H1 (cell line): ENCODE results near the gene SH2D4B. TPM values are rescaled to one million over a fixed set of nuclear protein-coding genes. Genes with fewer than 3 reads are reported as not detected.

Source experiments
- CTCF ChIA-PET: fragments of 300-600 bp; sonication (Branson Sonifier 250); formaldehyde crosslinking; loops from one replicate; lab custom pipeline; 2021; ENCODE audit not compliant: partially characterized antibody; lab: Charles Lee
- POLR2A ChIA-PET: fragments of 300-600 bp; sonication (Branson Sonifier 250); formaldehyde crosslinking; loops from one replicate; lab custom pipeline; 2021; ENCODE audit warnings: inconsistent platforms; ENCODE audit not compliant: partially characterized antibody; lab: Charles Lee
- DNase-seq, 2 experiments: peaks; one replicate each; pipeline versions ENCODE4 v3.0.0 to v3.0.0-alpha.2; 2010 to 2022; ENCODE audit warnings: low spot score in 2 of 2, low read depth in 1 of 2, mixed read lengths in 1 of 2
- FAIRE-seq: peaks from 2 replicates; lab custom pipeline; 2011; peaks lifted over from hg19 to GRCh38; lab: Jason Lieb, UNC
- H2AFZ ChIP-seq: 2 replicates; pipeline ENCODE4 v1.8.1; 2012; ENCODE audit warnings: low read length, inconsistent platforms
- H2AK5ac ChIP-seq: 2 replicates; pipeline ENCODE4 v1.6.1; 2013; ENCODE audit warnings: low read depth, low read length
- H2BK120ac ChIP-seq: replicated peaks from 2 replicates; pipeline ENCODE3; 2013; ENCODE audit warnings: low read depth, low read length, inconsistent platforms
- H2BK12ac ChIP-seq: 2 replicates; pipeline ENCODE4 v1.6.1; 2013; ENCODE audit warnings: low read depth, low read length
- H2BK15ac ChIP-seq: 2 replicates; pipeline ENCODE4 v1.6.1; 2013; ENCODE audit warnings: low read length
- H2BK20ac ChIP-seq: 2 replicates; pipeline ENCODE4 v1.6.1; 2013; ENCODE audit warnings: low read length
- H2BK5ac ChIP-seq: 2 replicates; pipeline ENCODE4 v1.6.1; 2013; ENCODE audit warnings: low read depth, low read length
- H3K14ac ChIP-seq: 2 replicates; pipeline ENCODE4 v1.6.1; 2013; ENCODE audit warnings: inconsistent platforms; ENCODE audit not compliant: insufficient read length
- H3K18ac ChIP-seq: 2 replicates; pipeline ENCODE4 v1.6.1; 2013; ENCODE audit warnings: low read length; ENCODE audit errors: extremely low read depth
- H3K23ac ChIP-seq: 2 replicates; pipeline ENCODE4 v1.6.1; 2013; ENCODE audit warnings: inconsistent platforms; ENCODE audit not compliant: insufficient read length
- H3K23me2 ChIP-seq: 2 replicates; pipeline ENCODE4 v1.6.1; 2013; ENCODE audit warnings: low read depth, low read length
- H3K27ac ChIP-seq: 2 replicates; pipeline ENCODE4 v1.6.1; 2011; ENCODE audit warnings: low read depth, low read length, inconsistent platforms
- H3K27me3 ChIP-seq, 4 experiments: replicated peaks in 1 of 4; 1 replicate in 1 of 4; 2 replicates in 3 of 4; pipeline versions ENCODE4 v1.6.1 to v1.8.1; 2011 to 2013; ENCODE audit warnings: low read length in 3 of 4, mild to moderate bottlenecking in 3 of 4, inconsistent platforms in 2 of 4, mixed read lengths in 2 of 4, moderate library complexity in 1 of 4; ENCODE audit not compliant: control insufficient read depth in 3 of 4, insufficient read depth in 3 of 4; ENCODE audit errors: extremely low read depth in 1 of 4
- H3K36me3 ChIP-seq, 4 experiments: 2 replicates each; pipeline versions ENCODE4 v1.6.1 to v1.8.1; 2011 to 2013; ENCODE audit warnings: mild to moderate bottlenecking in 4 of 4, low read length in 3 of 4, moderate library complexity in 2 of 4, control low read depth in 1 of 4, inconsistent platforms in 1 of 4; ENCODE audit not compliant: insufficient read depth in 4 of 4, control insufficient read depth in 2 of 4
- H3K4ac ChIP-seq: replicated peaks from 2 replicates; pipeline ENCODE3; 2013; ENCODE audit warnings: low read length, low read depth, mixed read lengths, inconsistent platforms; ENCODE audit not compliant: insufficient read length
- H3K4me1 ChIP-seq, 4 experiments: replicated peaks in 1 of 4; 1 replicate in 1 of 4; 2 replicates in 3 of 4; pipeline versions ENCODE4 v1.6.1 to v1.8.1; 2011 to 2013; ENCODE audit warnings: low read length in 3 of 4, inconsistent platforms in 2 of 4, mixed read lengths in 1 of 4; ENCODE audit not compliant: insufficient read depth in 4 of 4, control insufficient read depth in 3 of 4
- H3K4me2 ChIP-seq, 2 experiments: 2 replicates each; pipeline versions ENCODE4 v1.6.1 to v1.8.1; 2011 to 2013; ENCODE audit warnings: low read depth in 2 of 2, low read length in 2 of 2, control low read depth in 1 of 2, inconsistent platforms in 1 of 2, mild to moderate bottlenecking in 1 of 2; ENCODE audit not compliant: insufficient read depth in 1 of 2
- H3K4me3 ChIP-seq, 4 experiments: fragments of 200-600, 300-600 bp in 1 of 4; sonication (generic), shearing (Covaris generic), sonication (Bioruptor Twin) in 1 of 4; 2 replicates each; pipeline versions ENCODE4 v1.5.1 to v1.8.1; 2011 to 2016; ENCODE audit warnings: low read length in 4 of 4, low read depth in 3 of 4, control low read depth in 2 of 4, inconsistent platforms in 2 of 4, mild to moderate bottlenecking in 2 of 4, mixed read lengths in 1 of 4, moderate library complexity in 1 of 4; ENCODE audit not compliant: insufficient read depth in 2 of 4; ENCODE audit errors: extremely low read depth in 1 of 4
- H3K56ac ChIP-seq: replicated peaks from 2 replicates; pipeline ENCODE3; 2013; ENCODE audit warnings: low read depth, mild to moderate bottlenecking, mixed read lengths, low read length, inconsistent platforms; ENCODE audit not compliant: insufficient read length
- H3K79me1 ChIP-seq: 2 replicates; pipeline ENCODE4 v1.6.1; 2013; ENCODE audit warnings: low read depth, low read length, control low read depth
- H3K79me2 ChIP-seq, 2 experiments: 2 replicates each; pipeline versions ENCODE4 v1.6.1 to v1.8.1; 2012 to 2013; ENCODE audit warnings: low read length in 2 of 2, mild to moderate bottlenecking in 2 of 2, inconsistent platforms in 1 of 2; ENCODE audit not compliant: insufficient read depth in 2 of 2, control insufficient read depth in 1 of 2
- H3K9ac ChIP-seq, 4 experiments: replicated peaks in 1 of 4; 1 replicate in 1 of 4; 2 replicates in 3 of 4; pipeline versions ENCODE4 v1.6.1 to v1.8.1; 2011 to 2013; ENCODE audit warnings: low read depth in 3 of 4, low read length in 3 of 4, control low read depth in 2 of 4, mild to moderate bottlenecking in 2 of 4, moderate library complexity in 2 of 4, inconsistent platforms in 1 of 4; ENCODE audit errors: extremely low read depth in 1 of 4
- H3K9me3 ChIP-seq, 2 experiments: 2 replicates each; pipeline versions ENCODE4 v1.6.1 to v1.8.1; 2012 to 2013; ENCODE audit warnings: mild to moderate bottlenecking in 2 of 2, moderate library complexity in 2 of 2, control low read depth in 1 of 2, inconsistent platforms in 1 of 2, low read depth in 1 of 2, low read length in 1 of 2, mixed read lengths in 1 of 2; ENCODE audit not compliant: insufficient read depth in 2 of 2
- H4K20me1 ChIP-seq, 2 experiments: replicated peaks in 1 of 2; 2 replicates each; pipeline versions ENCODE3 to v1.8.1; 2011 to 2013; ENCODE audit warnings: inconsistent platforms in 2 of 2, low read length in 2 of 2, mild to moderate bottlenecking in 1 of 2; ENCODE audit not compliant: insufficient read depth in 2 of 2, control insufficient read depth in 1 of 2
- H4K5ac ChIP-seq: 2 replicates; pipeline ENCODE4 v1.6.1; 2013; ENCODE audit warnings: low read length, low read depth, mixed read lengths, inconsistent platforms; ENCODE audit not compliant: insufficient read length
- H4K8ac ChIP-seq: 2 replicates; pipeline ENCODE4 v1.8.0; 2013; ENCODE audit warnings: mild to moderate bottlenecking, moderate library complexity, low read length, inconsistent platforms; ENCODE audit not compliant: insufficient read depth; ENCODE audit errors: extremely low read depth
- H4K91ac ChIP-seq: replicated peaks from 2 replicates; pipeline ENCODE3; 2013; ENCODE audit warnings: low read length, mixed read lengths, inconsistent platforms; ENCODE audit not compliant: insufficient read length
- ASH2L ChIP-seq: fragments of 200-600, 300-600 bp; sonication (generic); IDR thresholded peaks from one replicate; pipeline ENCODE4 v1.7.1; 2017; ENCODE audit warnings: low read length
- CHD1 ChIP-seq: IDR thresholded peaks from 2 replicates; pipeline ENCODE4 v1.6.1; 2012; ENCODE audit warnings: low read depth, low read length, improper control_type of control experiment
- EGR1 ChIP-seq: IDR thresholded peaks from 2 replicates; pipeline ENCODE4 v1.6.1; 2011; ENCODE audit warnings: low read depth, low read length, borderline replicate concordance
- GABPA ChIP-seq: IDR thresholded peaks from 2 replicates; pipeline ENCODE4 v1.6.1; 2011; ENCODE audit warnings: mild to moderate bottlenecking, low read length, moderate library complexity, borderline replicate concordance; ENCODE audit not compliant: insufficient read depth
- GTF2F1 ChIP-seq: IDR thresholded peaks from 2 replicates; pipeline ENCODE4 v1.6.1; 2012; ENCODE audit warnings: low read depth, low read length, improper control_type of control experiment, borderline replicate concordance
- HDAC6 ChIP-seq: IDR thresholded peaks from one replicate; pipeline ENCODE4 v1.7.1; 2012; ENCODE audit warnings: low read depth, mild to moderate bottlenecking, inconsistent platforms, low read length, moderate library complexity
- KDM1A ChIP-seq: fragments of 200-600, 300-600 bp; sonication (generic); IDR thresholded peaks from 2 replicates; pipeline ENCODE4 v1.7.1; 2016; ENCODE audit warnings: mild to moderate bottlenecking, low read length, borderline replicate concordance
- RAD21 ChIP-seq, 2 experiments: IDR thresholded peaks in 1 of 2; conservative IDR thresholded peaks in 1 of 2; 2 replicates each; pipeline ENCODE4 v1.6.1; 2011; ENCODE audit warnings: low read depth in 2 of 2, low read length in 2 of 2, improper control_type of control experiment in 1 of 2, inconsistent platforms in 1 of 2, mild to moderate bottlenecking in 1 of 2, moderate library complexity in 1 of 2
- RXRA ChIP-seq: IDR thresholded peaks from 2 replicates; pipeline ENCODE4 v1.6.1; 2011; ENCODE audit warnings: low read depth, mild to moderate bottlenecking, low read length, moderate library complexity; ENCODE audit not compliant: insufficient read depth
- SIX5 ChIP-seq: IDR thresholded peaks from 2 replicates; pipeline ENCODE4 v1.6.1; 2011; ENCODE audit warnings: mild to moderate bottlenecking, low read depth, low read length
- SP1 ChIP-seq: IDR thresholded peaks from 2 replicates; pipeline ENCODE4 v1.6.1; 2011; ENCODE audit warnings: low read depth, low read length
- SUZ12 ChIP-seq: fragments of 200-600 bp; sonication (generic); IDR thresholded peaks from 2 replicates; pipeline ENCODE4 v1.6.1; 2012; ENCODE audit warnings: mild to moderate bottlenecking, inconsistent platforms, low read length, moderate library complexity, mixed read lengths
- TAF7 ChIP-seq: optimal IDR thresholded peaks from 2 replicates; pipeline ENCODE3; 2011; ENCODE audit warnings: low read depth, mild to moderate bottlenecking, inconsistent platforms, low read length, moderate library complexity, borderline replicate concordance
- TEAD4 ChIP-seq: IDR thresholded peaks from 2 replicates; pipeline ENCODE4 v1.6.1; 2012; ENCODE audit warnings: low read depth, low read length, inconsistent platforms, mixed read lengths
- WGBS, 2 experiments: shearing (Covaris generic) in 1 of 2; methylation state at CpG; one replicate each; pipeline versions ENCODE4 v1.1.6 to v1.1.7; 2013 to 2015; ENCODE audit warnings: low lambda C conversion rate in 2 of 2, mixed read lengths in 2 of 2, inconsistent platforms in 1 of 2, low coverage in 1 of 2, missing lambda C conversion rate in 1 of 2; ENCODE audit not compliant: insufficient replicate concordance in 2 of 2, insufficient coverage in 1 of 2, insufficient read length in 1 of 2; ENCODE audit errors: extremely low coverage in 1 of 2, missing lambda C conversion rate in 1 of 2; 5-methylcytosine and 5-hydroxymethylcytosine counted together
- polyA plus RNA-seq, 7 experiments: library from polyadenylated mRNA; depleted of rRNA in 3 of 7; stranded (reverse) in 5 of 7; unstranded in 2 of 7; fragments of >200 nt in 5 of 7; fragments of 200-250 nt in 2 of 7; gene quantifications; 1 replicate in 5 of 7; 2 replicates in 1 of 7; 4 replicates in 1 of 7; pipeline versions ENCODE4 v1.2.1 to v1.2.3, GENCODE V29; 2011 to 2013; ENCODE audit warnings: missing spikeins in 2 of 7, mixed read lengths in 2 of 7
- total RNA-seq: library from RNA; stranded (reverse); fragmentation: NEBNext Ultra II Directional; extraction: Animal tissue kit (Norgen Biotek cat#: 25700); gene quantifications from 2 replicates; pipeline ENCODE4 v1.2.1, GENCODE V29; 2021

The SH2D4B gene
- total and polyA plus RNA-seq, 2 of the 8 experiments (the other 6 are each of a cell fraction or from before 2014, with no cell fraction given) = 0.06 to 0.13 TPM

- H3K4me1 ChIP-seq = no peaks in the 10 kb centered on the region; a peak in 1 of 7 replicates
- no peak overlapping the region for H3K27ac ChIP-seq
- no peak overlapping the region for H4K8ac ChIP-seq
- FAIRE-seq = no peak
- no peaks in the 10 kb centered on the region for H3K9me3 ChIP-seq
- no peak overlapping the region for H3K4me3 ChIP-seq
- H4K5ac ChIP-seq = no peak overlapping the region
- WGBS, 2 experiments = 88% methylated on average over 6 of the region's 6 CpGs; no CpG with 5 or more reads in 1 of the 2 experiments
- H3K4me2 ChIP-seq = no peak overlapping the region
- H3K14ac ChIP-seq = no peak overlapping the region
- H3K23me2 ChIP-seq = no peaks in the 10 kb centered on the region
- no peaks in the 10 kb centered on the region for H3K36me3 ChIP-seq
- ChIA-PET CTCF (interaction anchor here (0.6 to 12.9 kb wide), 4 partner anchors 9 to 1246 kb away, joined by 3 to 158 read pairs (median 4); no protein-coding TSS in a partner anchor), POLR2A (no interaction called here)
- no peak for DNase-seq
- no peak overlapping the region for H2BK12ac ChIP-seq
- H2AFZ ChIP-seq = no peak overlapping the region
- no peak overlapping the region for H3K18ac ChIP-seq
- H2BK5ac ChIP-seq = no peak overlapping the region
- no peak overlapping the region for H3K9ac ChIP-seq
- no peaks in the 10 kb centered on the region for H4K20me1 ChIP-seq
- H2AK5ac ChIP-seq = no peak overlapping the region
- H2BK20ac ChIP-seq = no peak overlapping the region
- no peaks in the 10 kb centered on the region for H3K79me2 ChIP-seq
- H2BK120ac ChIP-seq = no peak overlapping the region
- H2BK15ac ChIP-seq = no peak overlapping the region
- no peak overlapping the region for H3K4ac ChIP-seq
- H3K27me3 ChIP-seq = no peaks in the 10 kb centered on the region
- H3K56ac ChIP-seq = no peak overlapping the region
- no peak overlapping the region for H4K91ac ChIP-seq
- H3K79me1 ChIP-seq = no peaks in the 10 kb centered on the region
- H3K23ac ChIP-seq = no peak overlapping the region
- TF ChIP-seq GABPA (no peak), KDM1A (no peak), CHD1 (no peak), RXRA (no peak), TEAD4 (no peak), GTF2F1 (no peak), SIX5 (no peak), SP1 (no peak), EGR1 (no peak), HDAC6 (no peak), RAD21 (IDR thresholded peaks at IDR 0.05 in 1 of 2, conservative IDR thresholded peaks at IDR 0.05 in 1 of 2; ENCODE audit: low read depth in 2 of 2, low read length in 2 of 2) (no peak), SUZ12 (no peak), ASH2L (no peak), TAF7 (no peak)
Observed at GRCh38 chr10:80611481-80612185, 73.9 kb downstream of the SH2D4B start.
